ENCODE results near the gene NUDT4. TPM values are rescaled to one million over a fixed set of nuclear protein-coding genes. Genes with fewer than 3 reads are reported as not detected.
"Not testable (repeated sequence)": the region's sequence is repeated elsewhere in the genome, so short reads cannot be mapped to it uniquely, and the experiment has no call there.

NUDT4 gene
- polyA plus RNA-seq, 1 experiment: 77.7 TPM

DNA sequence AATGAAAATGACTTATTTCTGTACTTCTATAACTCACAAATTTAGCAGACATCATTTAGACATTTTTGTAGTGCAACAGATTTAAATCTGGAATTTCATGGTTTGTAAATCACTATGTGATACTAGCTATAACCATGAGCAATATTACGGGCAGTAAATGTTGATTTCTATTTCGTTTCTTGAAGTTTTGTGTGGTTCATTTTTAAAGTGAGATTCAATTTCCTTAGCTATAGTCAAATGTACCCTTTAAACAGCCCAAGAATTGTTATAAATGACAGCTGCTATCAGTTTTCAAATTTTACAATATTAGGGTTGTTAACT lies 30.2 kb downstream of the NUDT4 start:
- no peak for DNase-seq (ENCODE audit: low read depth, low spot score)
- TF ChIP-seq, protein P1, sequence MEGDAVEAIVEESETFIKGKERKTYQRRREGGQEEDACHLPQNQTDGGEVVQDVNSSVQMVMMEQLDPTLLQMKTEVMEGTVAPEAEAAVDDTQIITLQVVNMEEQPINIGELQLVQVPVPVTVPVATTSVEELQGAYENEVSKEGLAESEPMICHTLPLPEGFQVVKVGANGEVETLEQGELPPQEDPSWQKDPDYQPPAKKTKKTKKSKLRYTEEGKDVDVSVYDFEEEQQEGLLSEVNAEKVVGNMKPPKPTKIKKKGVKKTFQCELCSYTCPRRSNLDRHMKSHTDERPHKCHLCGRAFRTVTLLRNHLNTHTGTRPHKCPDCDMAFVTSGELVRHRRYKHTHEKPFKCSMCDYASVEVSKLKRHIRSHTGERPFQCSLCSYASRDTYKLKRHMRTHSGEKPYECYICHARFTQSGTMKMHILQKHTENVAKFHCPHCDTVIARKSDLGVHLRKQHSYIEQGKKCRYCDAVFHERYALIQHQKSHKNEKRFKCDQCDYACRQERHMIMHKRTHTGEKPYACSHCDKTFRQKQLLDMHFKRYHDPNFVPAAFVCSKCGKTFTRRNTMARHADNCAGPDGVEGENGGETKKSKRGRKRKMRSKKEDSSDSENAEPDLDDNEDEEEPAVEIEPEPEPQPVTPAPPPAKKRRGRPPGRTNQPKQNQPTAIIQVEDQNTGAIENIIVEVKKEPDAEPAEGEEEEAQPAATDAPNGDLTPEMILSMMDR (IDR thresholded peaks at IDR 0.05; ENCODE audit: low read depth, low read length): no peak
- no peaks in the 10 kb centered on the region for H3K9me3 ChIP-seq (ENCODE audit: control insufficient read depth, insufficient read depth, low read length)
- CTCF ChIA-PET: interaction anchor here (2.6 to 4.3 kb wide), 2 partner anchors 12 to 421 kb away, joined by 8 to 23 read pairs; no protein-coding TSS in a partner anchor
- no peak overlapping the region for H3K4me3 ChIP-seq (ENCODE audit: low read depth, low read length)
- POLR2A ChIA-PET: no interaction called here
- H3K27me3 ChIP-seq (ENCODE audit: control insufficient read depth, insufficient read depth, low read length): no peaks in the 10 kb centered on the region
- no peak overlapping the region for H3K27ac ChIP-seq (ENCODE audit: low read depth, low read length)

DNA sequence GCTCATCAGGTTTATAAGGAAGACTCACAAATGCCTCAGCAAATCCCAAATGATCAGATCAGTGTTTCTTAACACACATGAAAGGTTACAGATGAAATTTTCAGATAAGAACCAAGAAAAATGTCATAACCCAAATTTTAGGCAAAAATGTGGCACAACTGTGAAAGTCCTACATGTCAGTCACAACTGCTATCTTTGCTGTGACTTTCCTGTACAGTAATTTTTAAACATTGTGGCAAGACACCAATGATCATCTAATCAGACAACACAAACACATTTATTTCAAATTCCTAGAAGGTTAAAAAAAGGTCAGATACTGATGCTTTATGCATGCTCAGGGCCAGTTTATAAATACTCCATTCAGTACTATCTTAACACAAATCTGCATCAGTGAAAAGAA lies 31.1 kb downstream of the NUDT4 start:
- POLR2A ChIA-PET: no interaction called here
- CTCF ChIA-PET: interaction anchor here (2.6 to 4.3 kb wide), 2 partner anchors 11 to 422 kb away, joined by 8 to 23 read pairs; no protein-coding TSS in a partner anchor
- no peak for DNase-seq (ENCODE audit: low read depth, low spot score)
- H3K27ac ChIP-seq (ENCODE audit: low read depth, low read length): no peak overlapping the region
- TF ChIP-seq, protein P1 (IDR thresholded peaks at IDR 0.05; ENCODE audit: low read depth, low read length): no peak
- H3K27me3 ChIP-seq (ENCODE audit: control insufficient read depth, insufficient read depth, low read length): no peaks in the 10 kb centered on the region
- no peaks in the 10 kb centered on the region for H3K9me3 ChIP-seq (ENCODE audit: control insufficient read depth, insufficient read depth, low read length)
- H3K4me3 ChIP-seq (ENCODE audit: low read depth, low read length): no peak overlapping the region

DNA sequence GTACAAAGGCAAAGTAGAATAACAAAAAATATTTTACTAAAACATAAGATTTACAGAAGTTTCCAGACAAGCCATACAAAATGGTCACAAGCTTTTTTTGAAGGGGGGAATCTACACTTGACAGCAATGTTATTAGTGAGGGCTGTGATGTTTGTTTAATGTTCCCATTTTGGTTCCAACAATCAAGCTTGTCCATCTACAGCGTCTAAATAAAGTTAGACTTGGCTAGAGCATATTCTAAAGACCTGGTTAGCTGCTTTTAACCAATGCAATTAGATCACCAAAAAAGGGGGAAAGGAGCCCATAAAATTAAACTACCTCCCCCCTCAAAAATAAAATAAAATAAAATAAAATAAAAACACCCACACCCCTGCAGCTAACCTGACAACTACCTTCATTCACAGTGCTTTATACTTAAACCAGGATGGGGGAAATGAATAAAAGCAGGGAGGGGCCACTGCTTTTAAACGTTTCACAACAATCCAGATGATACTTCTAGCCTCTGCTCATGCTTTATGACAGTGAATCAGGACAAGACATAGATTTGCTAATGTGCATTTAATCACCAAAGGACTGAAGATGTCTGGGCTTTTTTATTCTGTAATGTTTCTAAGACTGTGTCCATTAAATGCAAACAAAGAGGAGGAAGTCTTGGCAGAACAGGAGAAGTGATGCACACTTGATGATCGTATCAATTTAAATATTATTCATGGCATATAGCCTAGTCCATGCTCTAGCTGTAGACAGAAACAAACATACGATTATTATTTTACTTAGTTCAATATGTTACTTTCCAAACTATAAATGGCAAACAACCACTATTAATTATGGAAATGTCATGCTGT lies 31.8 kb downstream of the NUDT4 start:
- H3K9me3 ChIP-seq (ENCODE audit: control insufficient read depth, insufficient read depth, low read length); H3K27ac ChIP-seq (ENCODE audit: low read depth, low read length); H3K4me3 ChIP-seq (ENCODE audit: low read depth, low read length); H3K27me3 ChIP-seq (ENCODE audit: control insufficient read depth, insufficient read depth, low read length); POLR2A ChIA-PET; DNase-seq (ENCODE audit: low read depth, low spot score): not testable (repeated sequence)
- CTCF ChIA-PET: interaction anchor here (0.6 to 4.3 kb wide), 4 partner anchors 10 to 422 kb away, joined by 3 to 23 read pairs (median 6); no protein-coding TSS in a partner anchor

DNA sequence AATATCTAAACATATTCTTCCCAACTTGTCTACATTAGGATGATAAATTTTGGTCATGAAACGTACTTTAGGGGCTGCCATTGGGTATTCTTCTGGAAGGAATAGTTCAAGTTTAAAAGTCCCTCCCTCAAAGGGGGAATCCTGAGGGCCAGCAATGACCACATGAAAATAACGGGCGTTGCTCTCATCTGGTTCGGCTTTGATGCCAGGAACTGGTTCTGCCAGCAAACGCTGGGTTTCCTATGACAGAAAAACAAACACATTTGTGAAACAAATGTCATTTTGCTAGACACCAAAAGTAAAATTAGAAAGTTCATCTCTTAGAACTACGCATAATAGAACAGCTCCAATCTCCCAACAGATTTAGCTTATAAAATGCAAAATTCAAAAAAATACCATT lies 33.3 kb downstream of the NUDT4 start:
- H3K9me3 ChIP-seq (ENCODE audit: control insufficient read depth, insufficient read depth, low read length); H3K4me3 ChIP-seq (ENCODE audit: low read depth, low read length); POLR2A ChIA-PET; H3K27me3 ChIP-seq (ENCODE audit: control insufficient read depth, insufficient read depth, low read length); DNase-seq (ENCODE audit: low read depth, low spot score); H3K27ac ChIP-seq (ENCODE audit: low read depth, low read length): not testable (repeated sequence)
- CTCF ChIA-PET: interaction anchor here (0.5 to 4.3 kb wide), 6 partner anchors 9 to 691 kb away, joined by 3 to 23 read pairs (median 4); no protein-coding TSS in a partner anchor

DNA sequence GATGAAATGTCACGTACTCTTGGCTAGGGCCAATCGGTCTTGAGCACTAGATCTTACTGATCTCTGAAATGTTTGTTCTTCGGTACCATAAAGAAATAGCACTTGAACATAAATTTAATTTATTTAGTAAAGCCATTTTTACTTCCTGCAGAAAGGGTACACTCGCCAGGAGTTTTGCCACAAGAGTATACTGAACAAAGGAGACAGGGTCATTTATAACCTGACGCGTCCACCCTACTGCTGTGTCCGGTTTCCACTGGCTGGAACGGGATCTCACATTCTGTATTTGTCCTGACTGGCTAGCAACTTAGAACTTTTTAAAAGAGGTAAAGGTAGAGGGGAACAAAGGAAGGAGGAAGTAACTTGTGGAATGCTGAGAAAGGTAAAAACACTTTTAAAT lies 34.7 kb downstream of the NUDT4 start:
- H3K9me3 ChIP-seq (ENCODE audit: control insufficient read depth, insufficient read depth, low read length); H3K27me3 ChIP-seq (ENCODE audit: control insufficient read depth, insufficient read depth, low read length); H3K27ac ChIP-seq (ENCODE audit: low read depth, low read length); DNase-seq (ENCODE audit: low read depth, low spot score); POLR2A ChIA-PET; H3K4me3 ChIP-seq (ENCODE audit: low read depth, low read length): not testable (repeated sequence)
- CTCF ChIA-PET: interaction anchor here (0.8 kb wide), 1 partner anchor 16 kb away, joined by 3 read pairs; no protein-coding TSS in a partner anchor

DNA sequence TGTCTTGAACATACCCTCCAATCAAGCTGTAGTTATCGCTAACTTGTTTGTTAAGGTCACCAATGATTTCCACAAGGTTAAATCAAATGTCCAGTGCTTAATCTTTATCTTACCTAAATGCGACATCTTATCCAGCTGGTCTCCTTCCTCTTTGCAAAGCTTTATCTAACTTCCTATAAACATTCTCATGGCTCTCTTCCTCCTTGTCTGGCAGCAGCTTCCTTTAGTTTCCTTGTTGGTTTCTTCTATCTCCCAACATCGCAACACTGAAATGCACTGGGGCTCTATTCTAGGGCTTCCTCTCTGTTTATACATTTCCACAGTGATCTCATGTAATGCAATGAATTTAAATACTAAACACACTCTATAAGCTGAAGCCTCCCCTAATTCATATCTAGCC lies 35.3 kb downstream of the NUDT4 start:
- no peaks in the 10 kb centered on the region for H3K27me3 ChIP-seq (ENCODE audit: control insufficient read depth, insufficient read depth, low read length)
- POLR2A ChIA-PET: no interaction called here
- no peak overlapping the region for H3K4me3 ChIP-seq (ENCODE audit: low read depth, low read length)
- TF ChIP-seq, protein P1 (IDR thresholded peaks at IDR 0.05; ENCODE audit: low read depth, low read length): no peak
- no peaks in the 10 kb centered on the region for H3K9me3 ChIP-seq (ENCODE audit: control insufficient read depth, insufficient read depth, low read length)
- CTCF ChIA-PET: interaction anchor here (0.8 kb wide), 1 partner anchor 16 kb away, joined by 3 read pairs; no protein-coding TSS in a partner anchor
- no peak overlapping the region for H3K27ac ChIP-seq (ENCODE audit: low read depth, low read length)
- no peak for DNase-seq (ENCODE audit: low read depth, low spot score)
